Activated T-helper 1 cell treated with anti-CD3 and anti-CD28 coated beads, Interleukin-12 subunit alpha, Interleukin-12 subunit beta, Interleukin-2, Interleukin-4 antibody, amounts not matched to agents 30 ng/mL and 10 ng/mL and 1 ng/mL, durations not matched to agents 14 hours and 24 hours and 36 hours (primary cell): ENCODE data around the gene ACSS3. TPM values are rescaled to one million over a fixed set of nuclear protein-coding genes. Genes with fewer than 3 reads are reported as not detected.

Experiments used
- DNase-seq: peaks from one replicate; pipeline ENCODE4 v3.0.0; 2021; ENCODE audit warnings: low spot score
- H3K27ac Mint-ChIP-seq: one replicate; pipeline ENCODE4 v1.8.0; 2021; ENCODE audit warnings: mild to moderate bottlenecking, mixed read lengths
- H3K27me3 Mint-ChIP-seq: one replicate; pipeline ENCODE4 v1.8.0; 2022; ENCODE audit warnings: mild to moderate bottlenecking, moderate library complexity, mixed read lengths; ENCODE audit not compliant: insufficient read depth
- H3K36me3 Mint-ChIP-seq: one replicate; pipeline ENCODE4 v1.8.0; 2021; ENCODE audit warnings: low read depth, mixed read lengths
- H3K4me1 Mint-ChIP-seq: one replicate; pipeline ENCODE4 v1.8.0; 2021; ENCODE audit warnings: low read depth, mixed read lengths
- H3K4me3 Mint-ChIP-seq: one replicate; pipeline ENCODE4 v1.8.0; 2021; ENCODE audit warnings: mild to moderate bottlenecking, moderate library complexity, mixed read lengths
- H3K9me3 Mint-ChIP-seq: one replicate; pipeline ENCODE4 v1.8.0; 2021; ENCODE audit warnings: mixed read lengths
- intact Hi-C: fragments of 100-400 bp; cut with micrococcal nuclease; formaldehyde crosslinking; loops from one replicate; pipeline ENCODE4 v1.15.1; 2024
- total RNA-seq: library from RNA; stranded (reverse); gene quantifications from 2 replicates; pipeline ENCODE4 v1.2.3, GENCODE V29; 2022

ACSS3 gene
- total RNA-seq, 1 donor from 2014 or later = not detected

- Mint-ChIP-seq H3K9me3 (no peaks in the 10 kb centered on the region), H3K36me3 (no peaks in the 10 kb centered on the region), H3K4me3 (no peak overlapping the region), H3K4me1 (no peaks in the 10 kb centered on the region), H3K27ac (no peak overlapping the region), H3K27me3 (no peaks in the 10 kb centered on the region)
- no peak for DNase-seq
- intact Hi-C loops = no loop called here
Observed at GRCh38 chr12:81224626-81225025, 146.7 kb downstream of the ACSS3 start.

- intact Hi-C loops = no loop called here
- no peaks in the 10 kb centered on the region for H3K9me3 Mint-ChIP-seq
- no peaks in the 10 kb centered on the region for H3K4me1 Mint-ChIP-seq
Observed at GRCh38 chr12:81229759-81230158, 151.9 kb downstream of the ACSS3 start.

GRCh38 chr12:81231574-81232368 lies 153.9 kb downstream of the ACSS3 start:
- H3K9me3 Mint-ChIP-seq = no peaks in the 10 kb centered on the region
- no peak for DNase-seq
- H3K4me3 Mint-ChIP-seq = no peak overlapping the region
- intact Hi-C loops = no loop called here
- H3K4me1 Mint-ChIP-seq = no peaks in the 10 kb centered on the region
- no peak overlapping the region for H3K27ac Mint-ChIP-seq
- H3K36me3 Mint-ChIP-seq = no peaks in the 10 kb centered on the region
- no peaks in the 10 kb centered on the region for H3K27me3 Mint-ChIP-seq

More at GRCh38 chr12:81229759-81230158, 151.9 kb downstream of the ACSS3 start:
- H3K36me3 Mint-ChIP-seq = no peaks in the 10 kb centered on the region
- no peak overlapping the region for H3K27ac Mint-ChIP-seq
- H3K4me3 Mint-ChIP-seq = no peak overlapping the region
- no peaks in the 10 kb centered on the region for H3K27me3 Mint-ChIP-seq
- no peak for DNase-seq

- intact Hi-C loops = no loop called here
Observed at GRCh38 chr12:81245458-81245857, 167.6 kb downstream of the ACSS3 start.

GRCh38 chr12:81245907-81246570 lies 168.2 kb downstream of the ACSS3 start:
- no peak overlapping the region for H3K27ac Mint-ChIP-seq
- intact Hi-C loops = no loop called here
- H3K4me1 Mint-ChIP-seq = no peaks in the 10 kb centered on the region
- no peak overlapping the region for H3K4me3 Mint-ChIP-seq
- no peaks in the 10 kb centered on the region for H3K36me3 Mint-ChIP-seq
- DNase-seq = no peak
- peaks cover 11% of the 10 kb centered on the region for H3K9me3 Mint-ChIP-seq
- no peaks in the 10 kb centered on the region for H3K27me3 Mint-ChIP-seq

More at GRCh38 chr12:81245458-81245857, 167.6 kb downstream of the ACSS3 start:
- Mint-ChIP-seq H3K4me3 (no peak overlapping the region), H3K36me3 (no peaks in the 10 kb centered on the region), H3K27me3 (no peaks in the 10 kb centered on the region), H3K27ac (no peak overlapping the region), H3K4me1 (no peaks in the 10 kb centered on the region), H3K9me3 (peaks cover 11% of the 10 kb centered on the region)
- no peak for DNase-seq

GRCh38 chr12:81249976-81250375 lies 172.1 kb downstream of the ACSS3 start:
- Mint-ChIP-seq H3K27me3 (no peaks in the 10 kb centered on the region), H3K36me3 (no peaks in the 10 kb centered on the region), H3K9me3 (no peaks in the 10 kb centered on the region), H3K27ac (no peak overlapping the region), H3K4me3 (no peak overlapping the region), H3K4me1 (no peaks in the 10 kb centered on the region)
- DNase-seq = no peak
- intact Hi-C loops = no loop called here

- Mint-ChIP-seq H3K36me3 (no peaks in the 10 kb centered on the region), H3K9me3 (no peaks in the 10 kb centered on the region), H3K27me3 (no peaks in the 10 kb centered on the region), H3K4me3 (no peak overlapping the region), H3K27ac (no peak overlapping the region), H3K4me1 (no peaks in the 10 kb centered on the region)
- no peak for DNase-seq
- intact Hi-C loops = no loop called here
Observed at GRCh38 chr12:81252228-81252627, 174.3 kb downstream of the ACSS3 start.

- no peak for DNase-seq
- Mint-ChIP-seq H3K4me3 (no peak overlapping the region), H3K27me3 (no peaks in the 10 kb centered on the region), H3K27ac (no peak overlapping the region), H3K4me1 (no peaks in the 10 kb centered on the region), H3K9me3 (no peaks in the 10 kb centered on the region), H3K36me3 (no peaks in the 10 kb centered on the region)
- intact Hi-C loops = no loop called here
Observed at GRCh38 chr12:81253360-81253759, 175.5 kb downstream of the ACSS3 start.

GRCh38 chr12:81255456-81255855 lies 177.6 kb downstream of the ACSS3 start:
- no peak for DNase-seq
- Mint-ChIP-seq H3K9me3 (no peaks in the 10 kb centered on the region), H3K4me3 (no peak overlapping the region), H3K4me1 (no peaks in the 10 kb centered on the region), H3K27me3 (no peaks in the 10 kb centered on the region), H3K36me3 (no peaks in the 10 kb centered on the region), H3K27ac (no peak overlapping the region)
- intact Hi-C loops = no loop called here

GRCh38 chr12:81255947-81256346 lies 178.1 kb downstream of the ACSS3 start:
- H3K4me1 Mint-ChIP-seq = no peaks in the 10 kb centered on the region
- no peak overlapping the region for H3K27ac Mint-ChIP-seq
- intact Hi-C loops = no loop called here
- H3K4me3 Mint-ChIP-seq = no peak overlapping the region
- DNase-seq = no peak
- H3K27me3 Mint-ChIP-seq = no peaks in the 10 kb centered on the region
- no peaks in the 10 kb centered on the region for H3K36me3 Mint-ChIP-seq
- H3K9me3 Mint-ChIP-seq = no peaks in the 10 kb centered on the region

- intact Hi-C loops = no loop called here
- Mint-ChIP-seq H3K9me3 (no peaks in the 10 kb centered on the region), H3K4me3 (no peak overlapping the region), H3K36me3 (no peaks in the 10 kb centered on the region), H3K27me3 (no peaks in the 10 kb centered on the region), H3K4me1 (no peaks in the 10 kb centered on the region), H3K27ac (no peak overlapping the region)
- no peak for DNase-seq
Observed at GRCh38 chr12:81257947-81258551, 180.2 kb downstream of the ACSS3 start.

GRCh38 chr12:81259360-81259759 lies 181.5 kb downstream of the ACSS3 start:
- H3K4me3 Mint-ChIP-seq = no peak overlapping the region
- DNase-seq = no peak
- H3K36me3 Mint-ChIP-seq = no peaks in the 10 kb centered on the region
- no peaks in the 10 kb centered on the region for H3K4me1 Mint-ChIP-seq
- no peak overlapping the region for H3K27ac Mint-ChIP-seq
- H3K27me3 Mint-ChIP-seq = no peaks in the 10 kb centered on the region
- intact Hi-C loops = no loop called here
- peaks cover 3% of the 10 kb centered on the region for H3K9me3 Mint-ChIP-seq

- peaks cover 3% of the 10 kb centered on the region for H3K9me3 Mint-ChIP-seq
- no peaks in the 10 kb centered on the region for H3K36me3 Mint-ChIP-seq
- no peak for DNase-seq
- H3K27me3 Mint-ChIP-seq = no peaks in the 10 kb centered on the region
- no peaks in the 10 kb centered on the region for H3K4me1 Mint-ChIP-seq
- H3K4me3 Mint-ChIP-seq = no peak overlapping the region
- H3K27ac Mint-ChIP-seq = no peak overlapping the region
- intact Hi-C loops = no loop called here
Observed at GRCh38 chr12:81261508-81262207, 183.8 kb downstream of the ACSS3 start.
